WTC11 (cell line): ENCODE data around the gene OPN4. TPM values are rescaled to one million over a fixed set of nuclear protein-coding genes. Genes with fewer than 3 reads are reported as not detected.
"Not testable (repeated sequence)": the region's sequence is repeated elsewhere in the genome, so short reads cannot be mapped to it uniquely, and the experiment has no call there.

Experiments used
- ATAC-seq: fragments of 200-7000 bp; cut with Tn5 transposase; 2 replicates; pipeline ENCODE4 v1.10.0; 2021; ENCODE audit warnings: mild to moderate bottlenecking, moderate library complexity
- CTCF ChIA-PET: fragments of 300-600 bp; sonication (Branson Sonifier 250); formaldehyde crosslinking; loops from one replicate; lab custom pipeline; 2021; ENCODE audit warnings: antibody characterized with exemption; lab: Charles Lee
- POLR2A ChIA-PET: fragments of 350-600 bp; sonication (Branson Sonifier 250); formaldehyde crosslinking; loops from one replicate; lab custom pipeline; 2021; ENCODE audit warnings: antibody characterized with exemption; lab: Charles Lee
- DNase-seq: peaks from one replicate; pipeline ENCODE4 v3.0.0; 2021; ENCODE audit warnings: low spot score
- H3K27ac Mint-ChIP-seq: 2 replicates; pipeline ENCODE4 v1.8.0; 2021; ENCODE audit warnings: mixed read lengths
- H3K27me3 Mint-ChIP-seq: 2 replicates; pipeline ENCODE4 v1.8.0; 2021; ENCODE audit warnings: low read depth, mild to moderate bottlenecking, moderate library complexity, mixed read lengths
- H3K36me3 Mint-ChIP-seq: 2 replicates; pipeline ENCODE4 v1.8.0; 2021; ENCODE audit warnings: mixed read lengths
- H3K4me1 Mint-ChIP-seq: 2 replicates; pipeline ENCODE4 v1.8.0; 2022; ENCODE audit warnings: mixed read lengths
- H3K4me3 Mint-ChIP-seq: 2 replicates; pipeline ENCODE4 v1.8.0; 2021; ENCODE audit warnings: mild to moderate bottlenecking, moderate library complexity, mixed read lengths
- H3K9me3 Mint-ChIP-seq: 2 replicates; pipeline ENCODE4 v1.8.0; 2021; ENCODE audit warnings: mixed read lengths
- ELF4 ChIP-seq: sonication (generic); formaldehyde crosslinking; IDR thresholded peaks from 2 replicates; pipeline ENCODE4 v1.8.1; 2022; ENCODE audit warnings: low read depth, mild to moderate bottlenecking, moderate library complexity, missing genetic modification reagents
- IRF2 ChIP-seq: sonication (generic); formaldehyde crosslinking; IDR thresholded peaks from 2 replicates; pipeline ENCODE4 v1.8.0; 2022; ENCODE audit warnings: low read depth, missing genetic modification reagents, borderline replicate concordance
- JAZF1 ChIP-seq: fragments of 250-450 bp; sonication (Bioruptor Pico); IDR thresholded peaks from 2 replicates; pipeline ENCODE4 v1.9.0; 2021; ENCODE audit warnings: moderate library complexity, mild to moderate bottlenecking, inconsistent platforms
- OVOL2 ChIP-seq: fragments of 250-450 bp; sonication (Bioruptor Pico); IDR thresholded peaks from 2 replicates; pipeline ENCODE4 v1.9.0; 2021; ENCODE audit warnings: mild to moderate bottlenecking, borderline replicate concordance
- SMAD3 ChIP-seq: sonication (generic); formaldehyde crosslinking; IDR thresholded peaks from 2 replicates; pipeline ENCODE4 v1.8.0; 2022; ENCODE audit warnings: missing genetic modification reagents, mild to moderate bottlenecking, borderline replicate concordance
- ZNF121 ChIP-seq: sonication (generic); formaldehyde crosslinking; IDR thresholded peaks from 2 replicates; pipeline ENCODE4 v1.8.0; 2023; ENCODE audit warnings: missing genetic modification reagents
- ZNF232 ChIP-seq: sonication (generic); formaldehyde crosslinking; IDR thresholded peaks from 2 replicates; pipeline ENCODE4 v1.8.0; 2022; ENCODE audit warnings: mild to moderate bottlenecking, missing genetic modification reagents
- total RNA-seq: library from RNA; stranded (reverse); gene quantifications from 3 replicates; pipeline ENCODE4 v1.2.3, GENCODE V29; 2021
- TF ChIP-seq, protein P1 (sequence below): fragments of 250-450 bp; sonication (Bioruptor Pico); IDR thresholded peaks from 2 replicates; pipeline ENCODE4 v1.9.0; 2021; ENCODE audit warnings: moderate library complexity, mild to moderate bottlenecking, inconsistent platforms, borderline replicate concordance
- TF ChIP-seq, protein P2 (sequence below): sonication (generic); formaldehyde crosslinking; IDR thresholded peaks from 2 replicates; pipeline ENCODE4 v1.8.1; 2023; ENCODE audit warnings: mild to moderate bottlenecking, missing genetic modification reagents
- TF ChIP-seq, protein P3 (sequence below): sonication (generic); formaldehyde crosslinking; IDR thresholded peaks from 2 replicates; pipeline ENCODE4 v1.8.1; 2022; ENCODE audit warnings: mild to moderate bottlenecking, missing genetic modification reagents, moderate library complexity, borderline replicate concordance
- TF ChIP-seq, protein P4 (sequence below): sonication (generic); formaldehyde crosslinking; IDR thresholded peaks from 2 replicates; pipeline ENCODE4 v1.8.0; 2022; ENCODE audit warnings: missing genetic modification reagents
- TF ChIP-seq, protein P5 (sequence below): fragments of 250-450 bp; sonication (Bioruptor Pico); IDR thresholded peaks from 2 replicates; pipeline ENCODE4 v1.8.0; 2021; ENCODE audit warnings: mild to moderate bottlenecking

The OPN4 gene
- total RNA-seq, 1 experiment from 2014 or later, result not detected

DNA sequence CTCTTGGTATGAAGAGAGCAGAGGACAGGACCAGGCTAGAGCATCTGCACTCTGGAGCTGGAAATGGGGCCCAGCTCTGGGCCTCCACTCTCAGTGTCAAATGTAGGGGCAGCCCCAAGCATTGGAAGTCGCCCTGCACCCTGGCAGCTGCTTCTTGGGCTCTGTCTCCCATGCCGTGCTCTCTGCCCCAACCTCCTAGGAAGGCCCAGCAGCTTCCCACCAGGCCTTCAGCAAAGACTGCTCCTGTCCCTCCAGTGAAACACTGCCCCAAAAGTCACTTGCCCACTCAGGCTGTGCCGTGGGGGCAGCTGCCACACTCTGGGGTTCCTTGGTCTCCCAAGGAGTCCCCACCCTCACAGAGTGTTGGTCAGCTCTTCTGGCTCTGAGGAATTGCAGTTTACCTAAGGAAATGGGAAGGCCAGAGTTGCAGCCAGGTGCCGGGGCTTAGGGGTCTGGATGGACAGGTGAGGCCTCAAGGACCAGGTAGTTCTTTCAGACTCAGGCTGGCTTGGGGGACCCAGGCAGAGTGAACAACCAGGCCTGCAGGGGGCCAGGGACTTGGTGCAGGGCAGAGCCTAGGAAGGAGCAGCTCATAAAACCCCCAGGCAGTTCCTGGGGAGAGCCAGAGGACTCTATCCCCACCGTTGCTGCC, 9.4 kb upstream of the OPN4 start:
- ATAC-seq, result no peak; the same call in 1 of the 2 replicates

DNA sequence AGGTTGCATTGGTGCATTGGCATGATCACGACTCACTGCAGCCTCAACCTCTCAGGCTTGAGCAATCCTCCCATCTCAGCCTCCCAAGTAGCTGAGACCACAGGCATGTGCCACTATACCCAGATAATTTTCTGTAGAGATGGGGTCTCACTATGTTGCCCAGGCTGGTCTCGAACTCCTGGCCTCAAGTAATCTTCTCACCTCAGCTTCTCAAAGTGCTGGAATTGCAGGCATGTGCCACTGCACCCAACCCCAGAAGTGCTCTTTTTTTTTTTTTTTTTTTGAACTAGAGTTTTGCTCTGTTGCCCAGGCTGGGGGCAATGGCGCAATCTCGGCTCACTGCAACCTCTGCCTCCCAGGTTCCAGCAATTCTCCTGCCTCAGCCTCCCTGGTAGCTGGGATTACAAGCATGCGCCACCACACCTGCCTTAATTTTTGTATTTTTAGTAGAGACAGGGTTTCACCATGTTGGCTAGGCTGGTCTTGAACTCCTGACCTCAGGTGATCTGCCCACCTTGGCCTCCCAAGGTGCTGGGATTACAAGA, 8.7 kb upstream of the OPN4 start:
- not testable (repeated sequence) for DNase-seq, H3K4me1 Mint-ChIP-seq, H3K36me3 Mint-ChIP-seq, H3K4me3 Mint-ChIP-seq, H3K27ac Mint-ChIP-seq, H3K27me3 Mint-ChIP-seq, ATAC-seq
- peaks cover 16% of the 10 kb centered on the region for H3K9me3 Mint-ChIP-seq
- ChIA-PET CTCF (interaction anchor here (0.7 to 2.0 kb wide), 2 partner anchors 13 to 53 kb away, joined by 5 to 17 read pairs; no protein-coding TSS in a partner anchor), POLR2A (interaction anchor here (0.7 kb wide), 1 partner anchor 152 kb away, joined by 3 read pairs; no protein-coding TSS in a partner anchor)
- TF ChIP-seq ZNF121 (CRISPR knock-in tag), result 0 out of 2 replicates have a peak, but pooled peaks have one; percentile 18

More for the DNA sequence above, 9.4 kb upstream of the OPN4 start:
- peaks cover 6% of the 10 kb centered on the region for H3K4me1 Mint-ChIP-seq
- no peak overlapping the region for H3K4me3 Mint-ChIP-seq
- peaks cover 22% of the 10 kb centered on the region for H3K9me3 Mint-ChIP-seq
- H3K36me3 Mint-ChIP-seq, result peaks cover 9% of the 10 kb centered on the region; the same call in 1 of the 2 replicates
- ChIA-PET POLR2A (interaction anchor here (0.7 kb wide), 1 partner anchor 151 kb away, joined by 3 read pairs; no protein-coding TSS in a partner anchor), CTCF (interaction anchor here (0.5 to 2.0 kb wide), 10 partner anchors 12 to 256 kb away, joined by 3 to 17 read pairs (median 3); no protein-coding TSS in a partner anchor)
- DNase-seq, result no peak
- no peaks in the 10 kb centered on the region for H3K27me3 Mint-ChIP-seq
- TF ChIP-seq SMAD3 (CRISPR knock-in tag) (no peak), ELF4 (no peak), ZNF232 (CRISPR knock-in tag) (no peak)
- TF ChIP-seq, protein P1, sequence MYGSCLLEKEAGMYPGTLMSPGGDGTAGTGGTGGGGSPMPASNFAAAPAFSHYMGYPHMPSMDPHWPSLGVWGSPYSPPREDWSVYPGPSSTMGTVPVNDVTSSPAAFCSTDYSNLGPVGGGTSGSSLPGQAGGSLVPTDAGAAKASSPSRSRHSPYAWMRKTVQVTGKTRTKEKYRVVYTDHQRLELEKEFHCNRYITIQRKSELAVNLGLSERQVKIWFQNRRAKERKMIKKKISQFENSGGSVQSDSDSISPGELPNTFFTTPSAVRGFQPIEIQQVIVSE (CRISPR knock-in tag), result no peak
- TF ChIP-seq, protein P2, sequence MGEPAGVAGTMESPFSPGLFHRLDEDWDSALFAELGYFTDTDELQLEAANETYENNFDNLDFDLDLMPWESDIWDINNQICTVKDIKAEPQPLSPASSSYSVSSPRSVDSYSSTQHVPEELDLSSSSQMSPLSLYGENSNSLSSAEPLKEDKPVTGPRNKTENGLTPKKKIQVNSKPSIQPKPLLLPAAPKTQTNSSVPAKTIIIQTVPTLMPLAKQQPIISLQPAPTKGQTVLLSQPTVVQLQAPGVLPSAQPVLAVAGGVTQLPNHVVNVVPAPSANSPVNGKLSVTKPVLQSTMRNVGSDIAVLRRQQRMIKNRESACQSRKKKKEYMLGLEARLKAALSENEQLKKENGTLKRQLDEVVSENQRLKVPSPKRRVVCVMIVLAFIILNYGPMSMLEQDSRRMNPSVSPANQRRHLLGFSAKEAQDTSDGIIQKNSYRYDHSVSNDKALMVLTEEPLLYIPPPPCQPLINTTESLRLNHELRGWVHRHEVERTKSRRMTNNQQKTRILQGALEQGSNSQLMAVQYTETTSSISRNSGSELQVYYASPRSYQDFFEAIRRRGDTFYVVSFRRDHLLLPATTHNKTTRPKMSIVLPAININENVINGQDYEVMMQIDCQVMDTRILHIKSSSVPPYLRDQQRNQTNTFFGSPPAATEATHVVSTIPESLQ (CRISPR knock-in tag), result no peak
- TF ChIP-seq, protein P3, sequence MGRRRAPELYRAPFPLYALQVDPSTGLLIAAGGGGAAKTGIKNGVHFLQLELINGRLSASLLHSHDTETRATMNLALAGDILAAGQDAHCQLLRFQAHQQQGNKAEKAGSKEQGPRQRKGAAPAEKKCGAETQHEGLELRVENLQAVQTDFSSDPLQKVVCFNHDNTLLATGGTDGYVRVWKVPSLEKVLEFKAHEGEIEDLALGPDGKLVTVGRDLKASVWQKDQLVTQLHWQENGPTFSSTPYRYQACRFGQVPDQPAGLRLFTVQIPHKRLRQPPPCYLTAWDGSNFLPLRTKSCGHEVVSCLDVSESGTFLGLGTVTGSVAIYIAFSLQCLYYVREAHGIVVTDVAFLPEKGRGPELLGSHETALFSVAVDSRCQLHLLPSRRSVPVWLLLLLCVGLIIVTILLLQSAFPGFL (CRISPR knock-in tag), result no peak
- TF ChIP-seq, protein P4, sequence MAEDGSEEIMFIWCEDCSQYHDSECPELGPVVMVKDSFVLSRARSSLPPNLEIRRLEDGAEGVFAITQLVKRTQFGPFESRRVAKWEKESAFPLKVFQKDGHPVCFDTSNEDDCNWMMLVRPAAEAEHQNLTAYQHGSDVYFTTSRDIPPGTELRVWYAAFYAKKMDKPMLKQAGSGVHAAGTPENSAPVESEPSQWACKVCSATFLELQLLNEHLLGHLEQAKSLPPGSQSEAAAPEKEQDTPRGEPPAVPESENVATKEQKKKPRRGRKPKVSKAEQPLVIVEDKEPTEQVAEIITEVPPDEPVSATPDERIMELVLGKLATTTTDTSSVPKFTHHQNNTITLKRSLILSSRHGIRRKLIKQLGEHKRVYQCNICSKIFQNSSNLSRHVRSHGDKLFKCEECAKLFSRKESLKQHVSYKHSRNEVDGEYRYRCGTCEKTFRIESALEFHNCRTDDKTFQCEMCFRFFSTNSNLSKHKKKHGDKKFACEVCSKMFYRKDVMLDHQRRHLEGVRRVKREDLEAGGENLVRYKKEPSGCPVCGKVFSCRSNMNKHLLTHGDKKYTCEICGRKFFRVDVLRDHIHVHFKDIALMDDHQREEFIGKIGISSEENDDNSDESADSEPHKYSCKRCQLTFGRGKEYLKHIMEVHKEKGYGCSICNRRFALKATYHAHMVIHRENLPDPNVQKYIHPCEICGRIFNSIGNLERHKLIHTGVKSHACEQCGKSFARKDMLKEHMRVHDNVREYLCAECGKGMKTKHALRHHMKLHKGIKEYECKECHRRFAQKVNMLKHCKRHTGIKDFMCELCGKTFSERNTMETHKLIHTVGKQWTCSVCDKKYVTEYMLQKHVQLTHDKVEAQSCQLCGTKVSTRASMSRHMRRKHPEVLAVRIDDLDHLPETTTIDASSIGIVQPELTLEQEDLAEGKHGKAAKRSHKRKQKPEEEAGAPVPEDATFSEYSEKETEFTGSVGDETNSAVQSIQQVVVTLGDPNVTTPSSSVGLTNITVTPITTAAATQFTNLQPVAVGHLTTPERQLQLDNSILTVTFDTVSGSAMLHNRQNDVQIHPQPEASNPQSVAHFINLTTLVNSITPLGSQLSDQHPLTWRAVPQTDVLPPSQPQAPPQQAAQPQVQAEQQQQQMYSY (CRISPR knock-in tag), result no peak
- no peak overlapping the region for H3K27ac Mint-ChIP-seq

DNA sequence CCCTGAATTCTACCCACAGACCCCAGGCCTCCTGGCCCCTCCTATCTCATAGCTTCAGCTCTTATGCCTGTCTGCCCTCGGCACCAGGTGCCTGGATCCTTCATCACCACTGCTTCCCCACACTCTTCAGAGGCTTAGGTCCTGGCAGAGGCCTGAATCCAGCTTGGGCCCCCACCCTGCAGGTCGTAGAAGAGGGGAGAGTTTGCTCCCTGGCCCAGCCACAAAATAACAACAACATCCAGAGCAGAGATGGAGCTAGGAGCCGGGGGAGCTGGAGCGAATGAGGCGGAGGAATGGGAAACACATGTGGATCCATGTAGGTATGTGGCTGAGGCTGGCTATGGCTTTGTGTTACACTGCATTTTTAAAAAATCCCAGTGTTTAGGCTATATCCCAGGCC, 7.8 kb upstream of the OPN4 start:
- DNase-seq, result no peak
- CTCF ChIA-PET, result interaction anchor here (1.3 kb wide), 1 partner anchor 16 kb away, joined by 3 read pairs; no protein-coding TSS in a partner anchor
- H3K27me3 Mint-ChIP-seq, result no peaks in the 10 kb centered on the region
- H3K4me1 Mint-ChIP-seq, result peaks cover 6% of the 10 kb centered on the region
- no peak overlapping the region for H3K27ac Mint-ChIP-seq
- ATAC-seq, result no peak
- H3K36me3 Mint-ChIP-seq, result peaks cover 5% of the 10 kb centered on the region; the same call in 1 of the 2 replicates
- TF ChIP-seq, protein P5, sequence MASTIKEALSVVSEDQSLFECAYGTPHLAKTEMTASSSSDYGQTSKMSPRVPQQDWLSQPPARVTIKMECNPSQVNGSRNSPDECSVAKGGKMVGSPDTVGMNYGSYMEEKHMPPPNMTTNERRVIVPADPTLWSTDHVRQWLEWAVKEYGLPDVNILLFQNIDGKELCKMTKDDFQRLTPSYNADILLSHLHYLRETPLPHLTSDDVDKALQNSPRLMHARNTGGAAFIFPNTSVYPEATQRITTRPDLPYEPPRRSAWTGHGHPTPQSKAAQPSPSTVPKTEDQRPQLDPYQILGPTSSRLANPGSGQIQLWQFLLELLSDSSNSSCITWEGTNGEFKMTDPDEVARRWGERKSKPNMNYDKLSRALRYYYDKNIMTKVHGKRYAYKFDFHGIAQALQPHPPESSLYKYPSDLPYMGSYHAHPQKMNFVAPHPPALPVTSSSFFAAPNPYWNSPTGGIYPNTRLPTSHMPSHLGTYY (CRISPR knock-in tag), result no peak
- TF ChIP-seq JAZF1 (CRISPR knock-in tag), result no peak
- no peak for TF ChIP-seq IRF2
- no peak for TF ChIP-seq OVOL2 (CRISPR knock-in tag)
- no peak overlapping the region for H3K4me3 Mint-ChIP-seq
- POLR2A ChIA-PET, result no interaction called here
- H3K9me3 Mint-ChIP-seq, result peaks cover 10% of the 10 kb centered on the region
